Heart right ventricle (tissue), 16 donors: ENCODE results near the gene SYT11. TPM values are rescaled to one million over a fixed set of nuclear protein-coding genes. Genes with fewer than 3 reads are reported as not detected.

Experiments used
- ATAC-seq, 8 donors: fragments of 200-7000 bp; cut with Tn5 transposase; one replicate each; pipeline ENCODE4 v1.9.1; 2020; ENCODE audit warnings: mild to moderate bottlenecking in 8 of 8, moderate library complexity in 8 of 8, moderate number of reproducible peaks in 1 of 8
- DNase-seq, 2 donors: peaks; one replicate each; pipeline ENCODE4 v3.0.0-alpha.2; 2020
- H3K27ac ChIP-seq, 10 donors: fragments of 200-600 bp; sonication (generic) in 2 of 10; one replicate each; pipeline versions ENCODE4 v1.5.0 to v1.8.0; 2020 to 2022; ENCODE audit warnings: mild to moderate bottlenecking in 3 of 10
- H3K27me3 ChIP-seq, 7 donors: fragments of 200-600 bp; one replicate each; pipeline ENCODE4 v1.8.0; 2021 to 2022; ENCODE audit warnings: mild to moderate bottlenecking in 2 of 7
- H3K36me3 ChIP-seq, 9 donors: fragments of 200-600 bp; sonication (generic) in 1 of 9; one replicate each; pipeline versions ENCODE4 v1.5.0 to v1.8.0; 2020 to 2022; ENCODE audit warnings: mild to moderate bottlenecking in 2 of 9
- H3K4me1 ChIP-seq, 9 donors: fragments of 200-600 bp; sonication (generic) in 1 of 9; one replicate each; pipeline versions ENCODE4 v1.5.0 to v1.8.0; 2020 to 2022; ENCODE audit warnings: mild to moderate bottlenecking in 4 of 9
- H3K4me3 ChIP-seq, 10 donors: fragments of 200-600 bp; sonication (generic) in 2 of 10; one replicate each; pipeline versions ENCODE4 v1.5.0 to v1.8.0; 2020 to 2022; ENCODE audit warnings: mild to moderate bottlenecking in 7 of 10, moderate library complexity in 2 of 10
- H3K9me3 ChIP-seq, 11 donors: fragments of 200-600 bp in 10 of 11; sonication (generic) in 2 of 11; one replicate each; pipeline versions ENCODE4 v1.5.0 to v1.8.0; 2013 to 2022; ENCODE audit warnings: mild to moderate bottlenecking in 2 of 11, control low read depth in 1 of 11, moderate library complexity in 1 of 11
- CTCF ChIP-seq, 9 donors: fragments of 200-600 bp; sonication (generic) in 2 of 9; IDR thresholded peaks; one replicate each; pipeline versions ENCODE4 v1.5.0 to v1.8.0; 2021 to 2022; ENCODE audit warnings: antibody characterized with exemption in 9 of 9, mild to moderate bottlenecking in 5 of 9, moderate library complexity in 1 of 9
- WGBS, 2 donors: extraction: QIAGEN DNeasy Blood & Tissue Kit; methylation state at CpG; one replicate each; pipeline ENCODE4 v1.1.7; 2013; ENCODE audit warnings: inconsistent platforms in 1 of 2; 5-methylcytosine and 5-hydroxymethylcytosine counted together
- intact Hi-C, 10 donors: fragments of 100-400 bp; cut with DNase I; formaldehyde crosslinking; loops; one replicate each; pipeline versions ENCODE4 v1.11.1 to v1.14.2; 2022
- polyA plus RNA-seq, 2 donors: library from polyadenylated mRNA; stranded (reverse); fragments of 200-250 nt; gene quantifications; one replicate each; pipeline ENCODE4 v1.2.3, GENCODE V29; 2013
- total RNA-seq, 10 donors: library from RNA; stranded (reverse); fragmentation: NEBNext Ultra II Directional in 3 of 10; extraction: Animal tissue kit (Norgen Biotek cat#: 25700) in 3 of 10; gene quantifications; one replicate each; pipeline versions ENCODE4 v1.2.1 to v1.2.4, GENCODE V29; 2021 to 2023
- donor health status: Arrhythmogenic right ventricular cardiomyopathy.
- donor health status: ischemic (EF 13 %, LVEDD 7.1; RV severe dilation, severe dysfunction).
- donor health status: healthy with polysubstance abuse.
- donor health status: DM: no; HTN: yes; CAD: no.
- donor health status: DM: no; HTN: no; CAD: no.
- donor health status: ischemic (EF 25% LVEDD 6.9; RV normal size, moderate dysfunction).
- donor health status: ischemic (EF 25% LVEDD 5.7; RV mildly dilated, moderate dysfunction).
- donor health status: healthy.
- donor health status: DM: yes; HTN: yes; CAD: no.
- donor health status: Ischemic cardiomyopathy.
- donor health status: ischemic (EF 35%, LVEDD 5.7; RV mildly dilated, moderate dysfunction).
- donor health status: nonischemic (EF 11% LVEDD 7.7; RV severe dilation, severe dysfunction).
- donor health status: DM: yes; HTN: yes; CAD: no.
- donor health status: PGD.
- donor health status: ischemic (EF 29% LVEDD 5.4; RV normal size, mild dysfunction).
- donor health status: nonischemic (EF 23%, LVEDD 6.1; RV moderate dilation, normal function).

SYT11 gene
- total and polyA plus RNA-seq, 12 donors: 1.8 to 19.4 (median 12.1) TPM

DNA sequence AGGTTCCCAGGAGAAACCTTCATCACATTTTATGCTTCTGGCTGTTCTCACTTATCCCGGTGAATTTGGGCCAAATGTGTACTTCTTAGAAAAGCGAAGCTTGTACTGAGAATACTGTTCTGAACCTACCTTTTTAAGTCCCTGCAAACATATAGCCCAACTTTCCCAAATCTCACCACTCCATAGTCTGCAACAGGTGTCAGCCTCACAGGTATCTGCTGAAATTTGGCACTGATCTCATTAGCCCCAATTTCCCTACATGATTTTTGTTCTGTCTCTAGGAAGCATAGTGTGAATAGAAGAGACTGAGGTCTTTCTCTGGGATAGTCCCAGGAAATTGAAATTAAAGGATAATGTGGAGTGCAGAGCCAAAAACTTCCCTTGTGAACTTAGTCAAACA is 40.3 kb downstream of the SYT11 start:
- intact Hi-C loops: loop anchor here in 3 of 10 donors (5.0 to 10.0 kb wide), 3 partner anchors 37 to 125 kb away; partner anchors contain the start of genes GON4L (in 1 of the 3) and SYT11 (in 1 of the 3)
- Histone ChIP-seq H3K9me3 (no peaks in the 10 kb centered on the region), H3K27me3 (no peaks in the 10 kb centered on the region), H3K4me1 (peaks cover 0 to 5% (median 0%) of the 10 kb centered on the region in 9 donors), H3K4me3 (no peak overlapping the region), H3K36me3 (peaks cover 0 to 97% (median 78%) of the 10 kb centered on the region in 9 donors), H3K27ac (no peak overlapping the region)
- WGBS, 2 donors: 98 to 99% methylated on average over 2 of the region's 2 CpGs
- DNase-seq (no peak), ATAC-seq (no peak)
- no peak for TF ChIP-seq CTCF (IDR thresholded peaks at IDR 0.05)

GRCh38 chr1:155900161-155900560 is 40.8 kb downstream of the SYT11 start:
- Histone ChIP-seq H3K27ac (no peak overlapping the region), H3K9me3 (no peaks in the 10 kb centered on the region), H3K27me3 (no peaks in the 10 kb centered on the region), H3K4me1 (peaks cover 0 to 5% (median 0%) of the 10 kb centered on the region in 9 donors), H3K36me3 (peaks cover 0 to 100% (median 83%) of the 10 kb centered on the region in 9 donors), H3K4me3 (no peak overlapping the region)
- 88 to 89% methylated on average over 4 of the region's 4 CpGs for WGBS, 2 donors
- no peak for TF ChIP-seq CTCF (IDR thresholded peaks at IDR 0.05)
- ATAC-seq: no peak
- DNase-seq: no peak
- intact Hi-C loops: loop anchor here in 1 of 10 donors (10.0 kb wide), 1 partner anchor 125 kb away; no protein-coding TSS in a partner anchor

GRCh38 chr1:155904261-155904660 is 44.9 kb downstream of the SYT11 start:
- H3K27ac ChIP-seq: no peak overlapping the region
- no peak for TF ChIP-seq CTCF (IDR thresholded peaks at IDR 0.05)
- no peak overlapping the region for H3K4me3 ChIP-seq
- WGBS, 2 donors: 95 to 97% methylated on average over 12 of the region's 12 CpGs
- no peaks in the 10 kb centered on the region for H3K27me3 ChIP-seq
- ATAC-seq (no peak), DNase-seq (no peak)
- H3K9me3 ChIP-seq: no peaks in the 10 kb centered on the region
- H3K4me1 ChIP-seq: peaks cover 0 to 9% (median 0%) of the 10 kb centered on the region in 9 donors
- intact Hi-C loops: loop anchor here in 1 of 10 donors (10.0 kb wide), 1 partner anchor 129 kb away; no protein-coding TSS in a partner anchor
- H3K36me3 ChIP-seq: peaks cover 0 to 100% (median 85%) of the 10 kb centered on the region in 9 donors

DNA sequence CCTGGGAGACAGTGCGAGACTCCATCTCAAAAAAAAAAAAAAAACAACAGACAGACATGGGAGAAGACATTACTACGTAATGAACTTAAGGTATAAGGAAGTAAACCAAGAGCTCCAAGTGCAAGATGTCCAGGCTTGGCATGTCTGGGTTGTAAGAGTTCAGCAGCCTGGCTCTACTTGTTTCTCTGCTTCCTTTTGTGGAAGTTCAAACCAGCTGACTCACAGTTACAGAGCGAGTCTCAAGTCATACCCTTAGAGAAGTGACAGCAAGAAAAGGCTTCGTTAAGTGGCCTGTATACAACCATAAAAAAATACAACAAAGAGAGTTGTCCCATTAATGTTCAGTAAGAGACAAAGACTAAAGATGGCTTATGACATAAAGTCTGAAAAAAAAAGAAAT is 50.5 kb downstream of the SYT11 start:
- intact Hi-C loops: loop anchor here in 7 of 10 donors (2.0 to 10.0 kb wide), 5 partner anchors 48 to 248 kb away; partner anchors contain the start of genes GON4L (in 2 of the 7) and SYT11 (in 2 of the 7)
- ATAC-seq: peak in 4 of 8 donors; percentile 17 to 34 (median 26)
- TF ChIP-seq CTCF (IDR thresholded peaks at IDR 0.05): no peak

More for the DNA sequence above, 50.5 kb downstream of the SYT11 start:
- DNase-seq: no peak
- Histone ChIP-seq H3K4me1 (peaks cover 2 to 29% (median 12%) of the 10 kb centered on the region in 9 donors), H3K4me3 (peak overlapping the region in 8 of 10 donors; percentile 60 to 85 (median 80)), H3K36me3 (peaks cover 0 to 85% (median 55%) of the 10 kb centered on the region in 9 donors), H3K9me3 (no peaks in the 10 kb centered on the region), H3K27me3 (no peaks in the 10 kb centered on the region), H3K27ac (peak overlapping the region in 6 of 10 donors; percentile 92 to 96 (median 94))
- WGBS, 2 donors: 72 to 77% methylated on average over 4 of the region's 4 CpGs
